CD1c-positive myeloid dendritic cell (primary cell): ENCODE results near the gene PPP1R9A.

Source experiments
- DNase-seq: peaks from one replicate; pipeline ENCODE4 v3.0.0-alpha.2; 2016; ENCODE audit errors: extremely low spot score

PPP1R9A gene

GRCh38 chr7:95318501-95319100 lies 411.2 kb downstream of the PPP1R9A start:
- DNase-seq = no peak

GRCh38 chr7:95319570-95319969 lies 412.2 kb downstream of the PPP1R9A start:
- no peak for DNase-seq

- DNase-seq = no peak
These were observed 413.3 kb downstream of the PPP1R9A start for GRCh38 chr7:95320651-95321050.

GRCh38 chr7:95321720-95322119 lies 414.3 kb downstream of the PPP1R9A start:
- DNase-seq = no peak

- DNase-seq = no peak
These were observed 415.0 kb downstream of the PPP1R9A start for GRCh38 chr7:95322396-95322795.

GRCh38 chr7:95322854-95323253 lies 415.5 kb downstream of the PPP1R9A start:
- DNase-seq = no peak

- DNase-seq = no peak
These were observed 416.2 kb downstream of the PPP1R9A start for GRCh38 chr7:95323410-95324129.

GRCh38 chr7:95324431-95324830 lies 417.0 kb downstream of the PPP1R9A start, which contains the start of gene PON1:
PON1 (minus strand) TSS chr7:95324532; CDS start chr7:95324475, 57 bp downstream.
- no peak for DNase-seq

- no peak for DNase-seq
These were observed 420.0 kb downstream of the PPP1R9A start for GRCh38 chr7:95327356-95327755.

- DNase-seq = no peak
These were observed 423.0 kb downstream of the PPP1R9A start for GRCh38 chr7:95330204-95330960.

- DNase-seq = no peak
These were observed 423.6 kb downstream of the PPP1R9A start for GRCh38 chr7:95330961-95331337.

- no peak for DNase-seq
These were observed 427.1 kb downstream of the PPP1R9A start for GRCh38 chr7:95334447-95334846.

- no peak for DNase-seq
These were observed 427.7 kb downstream of the PPP1R9A start for GRCh38 chr7:95335093-95335492.

GRCh38 chr7:95338832-95339231 lies 431.4 kb downstream of the PPP1R9A start:
- no peak for DNase-seq

- DNase-seq = no peak
These were observed 433.1 kb downstream of the PPP1R9A start for GRCh38 chr7:95340491-95340890.

- no peak for DNase-seq
These were observed 434.6 kb downstream of the PPP1R9A start for GRCh38 chr7:95342029-95342428.

GRCh38 chr7:95342642-95343307 lies 435.4 kb downstream of the PPP1R9A start:
- DNase-seq = no peak
